GM21786 (cell line): ENCODE measurements around the gene DYSF.

Experiments used
- ATAC-seq: cut with Tn5 transposase; IDR thresholded peaks from one replicate; pipeline ENCODE4 v1.9.1; 2021; ENCODE audit not compliant: unreplicated experiment

The DYSF gene

DNA sequence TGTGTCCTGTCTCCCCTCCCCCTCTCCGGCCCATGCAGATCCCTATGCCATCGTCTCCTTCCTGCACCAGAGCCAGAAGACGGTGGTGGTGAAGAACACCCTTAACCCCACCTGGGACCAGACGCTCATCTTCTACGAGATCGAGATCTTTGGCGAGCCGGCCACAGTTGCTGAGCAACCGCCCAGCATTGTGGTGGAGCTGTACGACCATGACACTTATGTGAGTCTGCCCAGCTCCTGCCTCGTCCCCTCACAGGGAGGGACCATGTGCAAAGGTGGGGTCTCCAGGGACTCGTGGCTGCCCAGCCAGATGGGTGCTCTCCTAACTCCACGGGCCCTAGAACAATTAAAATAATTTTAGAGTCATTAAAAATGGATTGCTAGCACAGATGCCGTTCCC is 145.2 kb downstream of the DYSF start:
- ATAC-seq = no peak

GRCh38 chr2:71599038-71599437 is 145.7 kb downstream of the DYSF start:
- ATAC-seq = no peak

- ATAC-seq = no peak
Observed at GRCh38 chr2:71599646-71600236, 146.4 kb downstream of the DYSF start.

DNA sequence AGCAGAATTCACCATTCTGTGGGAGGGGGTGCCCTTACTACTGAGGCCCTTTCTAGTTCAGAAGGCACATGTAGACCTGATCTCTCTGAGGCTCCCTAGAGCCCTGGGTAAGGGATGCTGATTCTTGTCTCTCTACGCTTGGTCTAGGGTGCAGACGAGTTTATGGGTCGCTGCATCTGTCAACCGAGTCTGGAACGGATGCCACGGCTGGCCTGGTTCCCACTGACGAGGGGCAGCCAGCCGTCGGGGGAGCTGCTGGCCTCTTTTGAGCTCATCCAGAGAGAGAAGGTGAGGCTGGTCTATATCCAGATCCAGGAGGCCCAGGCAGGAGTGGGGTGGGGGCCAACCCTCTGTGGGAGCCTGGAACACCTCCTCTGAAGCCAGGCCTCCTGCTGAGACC is 147.2 kb downstream of the DYSF start:
- ATAC-seq = no peak

- ATAC-seq = no peak
Observed at GRCh38 chr2:71601136-71602114, 148.1 kb downstream of the DYSF start.

GRCh38 chr2:71602115-71602495 is 148.7 kb downstream of the DYSF start:
- ATAC-seq = no peak

DNA sequence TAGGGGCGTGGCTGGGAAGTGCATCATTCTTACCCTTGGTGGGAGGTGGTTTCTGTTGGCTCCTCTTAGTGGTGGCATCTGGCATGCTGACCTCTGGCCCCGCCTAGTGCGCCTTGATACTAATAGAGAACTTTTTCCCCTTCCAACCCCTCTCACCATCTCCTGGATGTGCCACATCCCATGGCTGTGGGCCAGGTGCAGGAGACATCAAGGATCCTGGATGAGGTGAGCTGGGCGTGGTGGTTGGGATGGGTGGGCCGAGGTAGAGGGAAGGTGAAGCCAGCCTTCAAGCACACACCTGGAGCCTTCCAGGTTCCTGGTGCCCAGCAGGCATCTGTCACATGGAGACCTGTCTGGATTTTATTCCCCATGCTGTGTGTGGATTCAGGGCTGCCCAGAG is 149.2 kb downstream of the DYSF start:
- no peak for ATAC-seq

DNA sequence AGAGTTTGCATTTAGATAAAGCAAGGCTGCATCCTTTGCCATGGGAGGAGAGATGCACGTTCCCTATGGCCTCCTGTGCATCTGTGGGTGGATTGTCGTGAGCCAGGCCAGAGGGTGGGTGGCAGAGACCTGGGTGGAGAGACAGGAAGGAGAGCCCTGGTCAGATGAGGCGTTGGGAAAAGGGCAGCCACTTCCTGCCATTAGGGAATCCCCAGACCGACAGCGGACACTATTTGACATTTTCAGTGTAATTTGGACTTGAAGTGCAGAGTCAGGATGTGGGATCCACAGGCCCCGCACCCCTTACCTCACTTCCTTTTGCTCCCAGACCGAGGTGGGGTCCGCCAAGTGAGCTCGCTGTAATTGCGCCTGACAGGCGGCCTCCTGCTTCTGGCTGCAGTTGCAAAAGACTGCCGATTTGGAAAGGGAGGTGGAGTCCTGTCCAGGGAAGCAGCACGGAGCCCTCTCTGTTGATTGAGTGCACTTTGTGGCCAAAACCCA is 150.0 kb downstream of the DYSF start:
- ATAC-seq = no peak

- ATAC-seq = no peak
Observed at GRCh38 chr2:71603851-71604725, 150.7 kb downstream of the DYSF start.

DNA sequence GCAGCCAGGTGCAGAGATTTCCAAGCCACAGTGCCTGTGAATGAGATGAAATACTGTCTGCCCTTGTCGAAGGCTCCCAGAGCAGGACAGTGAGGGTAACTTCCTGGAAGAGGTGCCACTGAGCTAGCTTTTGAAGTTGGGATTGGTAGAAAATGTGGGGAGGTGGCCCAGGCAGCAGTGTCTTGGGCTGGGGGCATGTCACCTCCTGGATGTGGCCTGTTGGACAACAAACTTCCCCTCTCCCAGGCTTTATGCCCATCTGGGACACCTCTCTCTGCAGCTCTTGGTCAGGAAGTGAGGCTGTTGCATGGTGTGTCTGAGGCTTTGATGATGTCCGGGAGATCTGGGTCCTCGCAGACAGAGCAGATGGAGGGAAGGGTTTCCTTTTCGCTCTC is 151.4 kb downstream of the DYSF start:
- ATAC-seq = no peak

DNA sequence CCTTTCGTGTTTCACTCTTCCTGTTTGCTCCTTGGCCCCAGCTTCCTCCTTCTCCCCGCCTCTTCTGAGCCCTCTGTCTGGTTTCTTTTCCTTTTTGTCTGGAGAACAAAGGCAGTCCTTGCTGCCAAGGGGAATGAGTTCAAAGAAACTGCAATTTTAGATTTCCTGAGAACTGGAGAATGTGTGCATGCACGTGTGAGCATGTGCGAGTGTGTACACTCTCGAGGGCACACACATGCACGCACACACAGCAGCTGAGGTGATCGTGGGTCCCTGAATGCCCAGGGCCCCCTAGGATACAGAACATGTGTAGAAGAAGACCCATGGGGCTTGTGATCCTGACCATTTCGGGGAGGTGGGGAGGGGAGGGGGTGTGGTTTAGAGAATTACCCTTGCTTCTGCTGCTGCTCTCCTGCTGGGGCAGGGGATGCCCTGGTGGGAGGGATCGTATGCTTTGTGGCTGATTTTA is 151.8 kb downstream of the DYSF start:
- no peak for ATAC-seq

- no peak for ATAC-seq
Observed at GRCh38 chr2:71605781-71606241, 152.4 kb downstream of the DYSF start.

DNA sequence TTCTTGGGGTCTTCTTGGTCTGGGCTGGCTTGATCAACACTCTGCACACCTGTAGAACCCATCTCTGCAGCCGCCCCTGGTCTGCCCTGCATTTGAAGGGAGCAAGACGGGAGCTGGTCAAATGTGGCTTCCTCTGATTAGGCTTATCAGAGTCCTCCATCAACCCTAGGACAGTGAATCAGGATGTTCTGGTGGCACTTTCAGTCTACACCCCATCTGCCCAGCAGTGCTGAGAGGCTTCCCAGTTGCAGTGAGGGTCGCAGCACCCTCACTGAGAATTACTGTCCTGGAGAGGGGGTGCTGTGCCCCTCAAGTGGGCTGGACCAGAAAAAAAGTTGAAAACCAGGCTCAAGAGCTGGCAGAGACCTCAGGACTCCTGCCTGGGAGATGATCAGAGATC is 152.9 kb downstream of the DYSF start:
- ATAC-seq = no peak

GRCh38 chr2:71607151-71607889 is 154.0 kb downstream of the DYSF start:
- ATAC-seq = no peak

DNA sequence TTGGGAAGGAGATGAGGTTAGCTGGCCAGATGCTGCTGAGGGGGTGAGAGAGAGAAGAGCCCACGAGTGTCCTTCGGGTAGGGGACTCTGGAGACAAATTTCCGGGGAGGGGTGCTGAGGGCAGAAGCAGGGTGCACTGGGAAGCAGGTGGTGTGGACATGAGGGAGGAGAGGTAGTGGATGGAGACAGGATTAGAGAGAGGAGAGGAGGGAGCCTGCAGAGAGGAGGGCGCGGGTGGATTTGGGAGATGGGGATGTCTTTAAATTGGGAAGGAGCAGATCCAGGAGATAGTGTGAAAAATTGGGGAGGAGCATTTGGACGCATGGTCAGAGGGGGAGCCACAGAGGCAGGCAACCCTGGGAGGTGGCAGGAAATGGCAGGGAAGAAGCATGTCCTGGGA is 154.7 kb downstream of the DYSF start:
- no peak for ATAC-seq

DNA sequence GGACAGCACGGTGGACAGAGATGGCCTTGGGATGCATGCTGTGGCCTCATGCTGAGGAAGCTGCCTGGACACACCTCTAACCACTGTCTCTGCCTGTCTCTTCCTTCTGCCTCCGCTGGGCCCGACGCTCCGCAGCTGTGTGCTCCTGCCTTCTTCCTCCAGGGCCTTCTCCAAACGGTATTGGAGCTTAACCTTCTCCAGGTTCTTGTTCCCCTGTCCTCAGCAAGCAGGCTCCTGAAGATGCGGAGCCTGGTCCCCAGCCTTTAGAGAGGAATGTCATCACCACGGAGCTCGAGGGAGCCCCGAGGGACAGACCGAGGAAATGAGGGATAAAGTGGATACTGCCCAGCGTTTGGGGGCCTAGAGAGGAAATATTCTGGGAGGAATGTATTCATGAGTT is 155.1 kb downstream of the DYSF start:
- no peak for ATAC-seq

DNA sequence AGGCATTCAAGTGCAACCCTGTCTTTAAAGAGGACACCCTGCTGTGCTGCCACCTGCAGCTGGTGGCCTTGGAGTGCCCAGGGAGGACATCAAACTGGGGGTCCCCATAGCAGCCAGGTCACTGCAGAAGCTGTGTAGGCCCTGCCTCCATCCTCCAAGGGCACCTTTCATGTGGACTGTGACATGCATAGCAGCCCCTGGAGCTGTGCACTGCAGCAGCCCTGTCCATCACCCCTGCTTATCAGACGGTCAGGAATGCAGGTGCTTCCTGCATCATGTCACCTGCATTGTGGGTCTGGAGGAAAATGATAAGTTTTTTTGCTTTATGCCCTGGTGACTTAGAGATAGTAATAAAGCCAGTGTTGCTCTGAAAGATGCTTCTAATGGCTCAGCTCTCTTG is 155.7 kb downstream of the DYSF start:
- ATAC-seq = no peak

- no peak for ATAC-seq
Observed at GRCh38 chr2:71609441-71609840, 156.1 kb downstream of the DYSF start.

DNA sequence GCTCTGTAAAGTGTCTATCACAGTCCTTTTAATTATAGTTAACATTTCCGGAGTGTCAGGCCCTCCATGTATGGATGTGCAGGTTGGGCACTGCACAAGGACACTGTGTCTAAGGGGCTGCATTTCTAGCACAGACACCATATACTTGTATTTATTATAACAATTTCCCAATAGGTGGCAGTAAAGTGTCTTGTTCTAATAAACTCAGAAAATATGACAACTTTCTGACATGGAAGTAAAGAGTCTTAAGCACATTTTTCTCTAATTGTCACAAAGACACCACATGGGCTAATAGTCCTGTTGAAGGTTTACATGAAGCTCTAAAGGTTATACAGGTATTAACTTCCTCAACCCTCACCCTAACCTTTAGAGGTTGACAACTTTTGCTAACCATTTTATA is 156.6 kb downstream of the DYSF start:
- no peak for ATAC-seq

- ATAC-seq = no peak
Observed at GRCh38 chr2:71610671-71611070, 157.3 kb downstream of the DYSF start.
